ENCODE measurements around the gene SLC24A3. TPM values are rescaled to one million over a fixed set of nuclear protein-coding genes. Genes with fewer than 3 reads are reported as not detected.

Gene SLC24A3
- total RNA-seq, 1 donor from 2014 or later = 0.11 TPM

GRCh38 chr20:19621072-19621471 is 408.6 kb downstream of the SLC24A3 start:
- DNase-seq (ENCODE audit: extremely low spot score, unreplicated experiment) = no peak
- no peaks in the 10 kb centered on the region for H3K9me3 Mint-ChIP-seq (ENCODE audit: unreplicated experiment)
- no peaks in the 10 kb centered on the region for H3K36me3 Mint-ChIP-seq (ENCODE audit: unreplicated experiment)
- peaks cover 18% of the 10 kb centered on the region for H3K27me3 Mint-ChIP-seq (ENCODE audit: unreplicated experiment)
- no peak overlapping the region for H3K4me3 Mint-ChIP-seq (ENCODE audit: unreplicated experiment)
- H3K27ac Mint-ChIP-seq (ENCODE audit: unreplicated experiment) = no peak overlapping the region
- TF ChIP-seq, protein P1, sequence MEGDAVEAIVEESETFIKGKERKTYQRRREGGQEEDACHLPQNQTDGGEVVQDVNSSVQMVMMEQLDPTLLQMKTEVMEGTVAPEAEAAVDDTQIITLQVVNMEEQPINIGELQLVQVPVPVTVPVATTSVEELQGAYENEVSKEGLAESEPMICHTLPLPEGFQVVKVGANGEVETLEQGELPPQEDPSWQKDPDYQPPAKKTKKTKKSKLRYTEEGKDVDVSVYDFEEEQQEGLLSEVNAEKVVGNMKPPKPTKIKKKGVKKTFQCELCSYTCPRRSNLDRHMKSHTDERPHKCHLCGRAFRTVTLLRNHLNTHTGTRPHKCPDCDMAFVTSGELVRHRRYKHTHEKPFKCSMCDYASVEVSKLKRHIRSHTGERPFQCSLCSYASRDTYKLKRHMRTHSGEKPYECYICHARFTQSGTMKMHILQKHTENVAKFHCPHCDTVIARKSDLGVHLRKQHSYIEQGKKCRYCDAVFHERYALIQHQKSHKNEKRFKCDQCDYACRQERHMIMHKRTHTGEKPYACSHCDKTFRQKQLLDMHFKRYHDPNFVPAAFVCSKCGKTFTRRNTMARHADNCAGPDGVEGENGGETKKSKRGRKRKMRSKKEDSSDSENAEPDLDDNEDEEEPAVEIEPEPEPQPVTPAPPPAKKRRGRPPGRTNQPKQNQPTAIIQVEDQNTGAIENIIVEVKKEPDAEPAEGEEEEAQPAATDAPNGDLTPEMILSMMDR (IDR thresholded peaks at IDR 0.05) = no peak
- no peaks in the 10 kb centered on the region for H3K4me1 Mint-ChIP-seq (ENCODE audit: unreplicated experiment)

DNA sequence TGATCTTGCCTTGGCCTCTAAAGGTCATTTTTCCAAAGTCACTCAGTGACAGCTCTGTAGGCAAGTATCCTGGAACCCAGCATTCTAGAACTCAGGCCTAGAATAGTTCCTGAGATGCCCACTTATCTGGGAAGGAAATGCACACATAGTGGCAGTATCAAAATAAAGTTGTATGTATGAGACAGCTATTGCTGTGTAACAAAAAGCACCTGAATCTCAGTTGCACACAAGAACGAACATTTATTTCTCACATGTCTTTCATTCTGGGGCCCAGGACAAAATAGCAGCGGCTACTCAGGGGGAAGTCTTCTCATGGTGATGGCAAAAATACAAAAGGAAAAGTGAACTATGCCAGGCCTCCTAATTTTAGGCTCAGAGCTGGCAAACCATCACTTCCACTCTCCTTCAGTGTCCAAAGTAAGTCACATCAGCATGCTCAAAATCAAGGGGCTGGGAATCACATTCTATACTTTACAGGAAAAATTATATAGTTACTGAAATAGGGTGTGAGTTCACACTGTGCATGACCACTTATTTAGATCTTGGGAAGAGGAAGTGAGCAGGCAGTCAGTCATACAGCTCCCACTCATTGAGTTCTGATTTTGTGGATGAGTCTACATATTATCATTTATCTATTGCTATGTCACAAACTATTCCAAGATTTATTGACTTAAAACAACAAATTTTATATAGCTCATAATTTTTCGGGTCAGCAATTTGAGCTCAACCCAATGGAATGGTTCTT is 412.0 kb downstream of the SLC24A3 start:
- peaks cover 24% of the 10 kb centered on the region for H3K27me3 Mint-ChIP-seq (ENCODE audit: unreplicated experiment)
- no peaks in the 10 kb centered on the region for H3K4me1 Mint-ChIP-seq (ENCODE audit: unreplicated experiment)
- TF ChIP-seq, protein P1 (IDR thresholded peaks at IDR 0.05) = no peak
- H3K9me3 Mint-ChIP-seq (ENCODE audit: unreplicated experiment) = no peaks in the 10 kb centered on the region
- DNase-seq (ENCODE audit: extremely low spot score, unreplicated experiment) = no peak
- H3K4me3 Mint-ChIP-seq (ENCODE audit: unreplicated experiment) = no peak overlapping the region
- H3K36me3 Mint-ChIP-seq (ENCODE audit: unreplicated experiment) = no peaks in the 10 kb centered on the region
- no peak overlapping the region for H3K27ac Mint-ChIP-seq (ENCODE audit: unreplicated experiment)

DNA sequence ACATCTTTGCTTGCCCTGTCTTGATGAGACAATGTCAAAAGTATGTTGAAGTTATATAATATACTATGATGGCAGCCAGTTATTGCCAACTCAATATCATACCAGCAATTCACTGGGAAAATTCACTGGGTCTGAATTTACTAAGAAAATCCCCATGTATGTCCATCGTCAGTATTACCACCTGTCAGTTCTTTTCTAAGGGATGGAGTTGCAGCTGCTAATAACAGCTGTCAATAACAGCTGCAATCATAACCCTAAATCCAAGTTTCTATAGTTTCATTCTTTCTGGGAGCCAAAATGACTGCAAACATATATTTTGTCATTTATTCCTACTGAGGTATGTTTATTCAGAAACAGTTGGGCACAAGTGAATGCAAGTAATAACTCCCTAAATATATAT is 413.0 kb downstream of the SLC24A3 start:
- H3K4me3 Mint-ChIP-seq (ENCODE audit: unreplicated experiment) = no peak overlapping the region
- H3K36me3 Mint-ChIP-seq (ENCODE audit: unreplicated experiment) = no peaks in the 10 kb centered on the region
- H3K27me3 Mint-ChIP-seq (ENCODE audit: unreplicated experiment) = peaks cover 19% of the 10 kb centered on the region
- H3K27ac Mint-ChIP-seq (ENCODE audit: unreplicated experiment) = no peak overlapping the region
- TF ChIP-seq, protein P1 (IDR thresholded peaks at IDR 0.05) = no peak
- no peaks in the 10 kb centered on the region for H3K9me3 Mint-ChIP-seq (ENCODE audit: unreplicated experiment)
- no peak for DNase-seq (ENCODE audit: extremely low spot score, unreplicated experiment)
- no peaks in the 10 kb centered on the region for H3K4me1 Mint-ChIP-seq (ENCODE audit: unreplicated experiment)

- no peak overlapping the region for H3K4me3 Mint-ChIP-seq (ENCODE audit: unreplicated experiment)
- no peak overlapping the region for H3K27ac Mint-ChIP-seq (ENCODE audit: unreplicated experiment)
- H3K27me3 Mint-ChIP-seq (ENCODE audit: unreplicated experiment) = peaks cover 15% of the 10 kb centered on the region
- H3K9me3 Mint-ChIP-seq (ENCODE audit: unreplicated experiment) = no peaks in the 10 kb centered on the region
- no peaks in the 10 kb centered on the region for H3K4me1 Mint-ChIP-seq (ENCODE audit: unreplicated experiment)
- no peaks in the 10 kb centered on the region for H3K36me3 Mint-ChIP-seq (ENCODE audit: unreplicated experiment)
- TF ChIP-seq, protein P1 (IDR thresholded peaks at IDR 0.05) = no peak
- DNase-seq (ENCODE audit: extremely low spot score, unreplicated experiment) = no peak
Observed at GRCh38 chr20:19626896-19627295, 414.5 kb downstream of the SLC24A3 start.

DNA sequence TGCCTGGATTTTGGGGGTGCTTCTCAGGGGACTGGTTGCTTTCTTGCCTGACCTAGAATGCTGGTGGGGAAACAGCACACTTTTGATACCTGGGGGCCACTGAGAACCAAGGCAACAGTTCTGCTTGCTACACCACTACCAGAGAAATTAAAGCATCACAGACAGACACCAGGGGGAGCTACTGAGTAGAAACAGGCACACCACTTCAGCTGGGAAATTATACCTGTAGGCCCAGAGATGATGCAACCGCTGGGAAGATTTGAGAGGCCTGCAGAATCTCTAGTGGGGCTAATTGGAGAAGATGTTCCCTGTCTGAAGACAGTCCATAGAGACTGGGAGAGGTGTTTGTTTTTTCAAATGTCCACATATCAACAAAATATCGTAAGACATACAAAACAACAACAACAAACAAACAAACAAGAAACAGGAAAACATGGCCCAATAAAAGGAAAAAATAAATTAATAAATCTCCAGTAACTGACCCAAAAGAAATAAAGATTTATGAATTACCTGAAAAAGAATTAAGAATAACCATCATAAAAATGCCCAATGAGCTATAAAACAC is 416.2 kb downstream of the SLC24A3 start:
- Mint-ChIP-seq H3K27me3 (ENCODE audit: unreplicated experiment) (peaks cover 10% of the 10 kb centered on the region), H3K36me3 (ENCODE audit: unreplicated experiment) (no peaks in the 10 kb centered on the region), H3K27ac (ENCODE audit: unreplicated experiment) (no peak overlapping the region), H3K9me3 (ENCODE audit: unreplicated experiment) (no peaks in the 10 kb centered on the region), H3K4me1 (ENCODE audit: unreplicated experiment) (no peaks in the 10 kb centered on the region), H3K4me3 (ENCODE audit: unreplicated experiment) (no peak overlapping the region)
- TF ChIP-seq, protein P1 (IDR thresholded peaks at IDR 0.05) = peak; percentile 65
- no peak for DNase-seq (ENCODE audit: extremely low spot score, unreplicated experiment)
